Measurements from ENCODE around the gene PTPRG.

- TF ChIP-seq REST (IDR thresholded peaks at IDR 0.05; ENCODE audit: insufficient read depth in 1 of 2, low read depth in 2 of 2, low read length in 2 of 2), result no peak
- TF ChIP-seq TAF1 (IDR thresholded peaks at IDR 0.05; ENCODE audit: borderline replicate concordance, insufficient read depth, low read length), result no peak
- no peak for TF ChIP-seq POLR2AphosphoS5 (IDR thresholded peaks at IDR 0.05; ENCODE audit: low read depth, low read length)
- no peak for TF ChIP-seq SIN3A (IDR thresholded peaks at IDR 0.05; ENCODE audit: borderline replicate concordance, insufficient read depth, low read length)
These were observed 233.0 kb downstream of the PTPRG start for GRCh38 chr3:61794341-61794740.

Measured in PFSK-1 (cell line).